ENCODE results near the gene TMEM209.
"Not testable (repeated sequence)": the region's sequence is repeated elsewhere in the genome, so short reads cannot be mapped to it uniquely, and the experiment has no call there.

The TMEM209 gene

DNA sequence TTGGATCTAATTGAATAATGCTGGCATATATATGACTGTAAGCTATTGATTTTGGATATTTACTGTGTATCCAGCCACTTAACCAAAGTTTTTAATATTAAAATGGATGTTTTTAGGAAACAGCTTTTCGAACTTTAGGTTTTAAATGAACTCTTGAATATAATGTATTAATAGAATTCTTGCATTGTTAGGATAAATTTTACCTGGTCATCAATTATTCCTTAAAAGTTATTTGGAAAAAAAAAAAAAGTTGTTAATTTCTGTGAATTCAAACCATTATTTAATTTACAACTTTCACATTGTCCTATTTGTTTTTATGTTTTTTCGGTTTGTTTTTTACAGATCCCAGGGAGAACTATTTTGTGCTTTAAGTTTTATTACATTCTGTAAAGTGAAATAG lies 9.8 kb downstream of the TMEM209 start:
- Histone ChIP-seq H3K27ac (no peak overlapping the region), H3K4me2 (ENCODE audit: low read length) (no peak overlapping the region), H3K4me1 (no peaks in the 10 kb centered on the region), H3K36me3 (ENCODE audit: control insufficient read depth, insufficient read depth, low read length) (no peaks in the 10 kb centered on the region), H3K9ac (no peak overlapping the region), H3K4me3 (ENCODE audit: low read depth, low read length) (no peak overlapping the region), H2AFZ (no peak overlapping the region), H3K9me3 (ENCODE audit: control insufficient read depth, low read length) (no peaks in the 10 kb centered on the region), H3K79me2 (no peaks in the 10 kb centered on the region), H3K27me3 (ENCODE audit: control insufficient read depth, insufficient read depth, low read length) (no peaks in the 10 kb centered on the region)
- TF ChIP-seq, protein P1, sequence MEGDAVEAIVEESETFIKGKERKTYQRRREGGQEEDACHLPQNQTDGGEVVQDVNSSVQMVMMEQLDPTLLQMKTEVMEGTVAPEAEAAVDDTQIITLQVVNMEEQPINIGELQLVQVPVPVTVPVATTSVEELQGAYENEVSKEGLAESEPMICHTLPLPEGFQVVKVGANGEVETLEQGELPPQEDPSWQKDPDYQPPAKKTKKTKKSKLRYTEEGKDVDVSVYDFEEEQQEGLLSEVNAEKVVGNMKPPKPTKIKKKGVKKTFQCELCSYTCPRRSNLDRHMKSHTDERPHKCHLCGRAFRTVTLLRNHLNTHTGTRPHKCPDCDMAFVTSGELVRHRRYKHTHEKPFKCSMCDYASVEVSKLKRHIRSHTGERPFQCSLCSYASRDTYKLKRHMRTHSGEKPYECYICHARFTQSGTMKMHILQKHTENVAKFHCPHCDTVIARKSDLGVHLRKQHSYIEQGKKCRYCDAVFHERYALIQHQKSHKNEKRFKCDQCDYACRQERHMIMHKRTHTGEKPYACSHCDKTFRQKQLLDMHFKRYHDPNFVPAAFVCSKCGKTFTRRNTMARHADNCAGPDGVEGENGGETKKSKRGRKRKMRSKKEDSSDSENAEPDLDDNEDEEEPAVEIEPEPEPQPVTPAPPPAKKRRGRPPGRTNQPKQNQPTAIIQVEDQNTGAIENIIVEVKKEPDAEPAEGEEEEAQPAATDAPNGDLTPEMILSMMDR (IDR thresholded peaks at IDR 0.05), result no peak

DNA sequence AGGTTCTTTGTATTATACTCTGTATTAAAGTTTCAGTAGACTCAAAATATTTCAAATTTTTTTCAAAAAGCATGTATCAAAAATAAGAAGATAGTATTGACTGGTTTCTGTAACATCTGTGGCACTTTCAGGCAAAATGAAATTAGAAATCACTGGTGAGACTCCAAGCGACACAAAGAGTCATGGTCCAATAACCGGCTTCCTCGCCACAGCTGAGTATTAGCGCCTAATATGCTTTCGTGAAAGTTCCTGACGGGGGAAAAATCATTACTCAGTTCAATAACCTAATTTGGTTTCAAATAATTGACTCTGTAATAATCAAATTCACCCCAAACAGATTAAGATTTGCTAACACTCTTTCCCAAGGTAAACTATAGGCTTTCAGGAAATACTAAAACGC lies 13.4 kb downstream of the TMEM209 start:
- Histone ChIP-seq H3K9me3 (ENCODE audit: control insufficient read depth, low read length) (no peaks in the 10 kb centered on the region), H2AFZ (no peak overlapping the region), H3K27me3 (ENCODE audit: control insufficient read depth, insufficient read depth, low read length) (no peaks in the 10 kb centered on the region), H3K9ac (no peak overlapping the region), H3K27ac (no peak overlapping the region), H3K4me3 (ENCODE audit: low read depth, low read length) (no peak overlapping the region), H3K79me2 (peaks cover 2% of the 10 kb centered on the region), H3K4me2 (ENCODE audit: low read length) (no peak overlapping the region), H3K4me1 (no peaks in the 10 kb centered on the region), H3K36me3 (ENCODE audit: control insufficient read depth, insufficient read depth, low read length) (no peaks in the 10 kb centered on the region)
- TF ChIP-seq, protein P1 (IDR thresholded peaks at IDR 0.05), result no peak

DNA sequence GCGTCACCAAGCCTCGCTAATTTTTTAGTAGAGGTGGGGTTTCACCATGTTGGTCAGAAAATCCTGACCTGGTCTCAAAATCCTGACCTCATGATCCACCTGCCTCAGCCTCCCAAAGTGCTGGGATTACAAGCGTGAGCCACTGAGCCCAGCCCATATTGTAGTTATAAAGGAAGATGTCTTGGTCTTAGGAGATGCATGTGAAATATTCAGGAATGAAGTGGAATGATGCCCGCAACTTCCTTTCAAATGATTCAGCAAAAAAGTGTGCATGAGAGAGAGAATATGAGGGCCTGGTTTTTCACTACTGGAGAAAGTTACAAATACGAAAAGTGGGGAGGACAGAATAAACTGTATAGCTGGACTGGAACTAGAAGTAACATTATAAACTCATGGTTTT lies 15.9 kb downstream of the TMEM209 start:
- Histone ChIP-seq H3K9ac (no peak overlapping the region), H2AFZ (no peak overlapping the region), H3K4me2 (ENCODE audit: low read length) (no peak overlapping the region), H3K27ac (no peak overlapping the region), H3K4me1 (no peaks in the 10 kb centered on the region), H3K79me2 (peaks cover 2% of the 10 kb centered on the region), H3K9me3 (ENCODE audit: control insufficient read depth, low read length) (no peaks in the 10 kb centered on the region), H3K4me3 (ENCODE audit: low read depth, low read length) (no peak overlapping the region), H3K36me3 (ENCODE audit: control insufficient read depth, insufficient read depth, low read length) (no peaks in the 10 kb centered on the region), H3K27me3 (ENCODE audit: control insufficient read depth, insufficient read depth, low read length) (no peaks in the 10 kb centered on the region)
- TF ChIP-seq, protein P1 (IDR thresholded peaks at IDR 0.05), result no peak

DNA sequence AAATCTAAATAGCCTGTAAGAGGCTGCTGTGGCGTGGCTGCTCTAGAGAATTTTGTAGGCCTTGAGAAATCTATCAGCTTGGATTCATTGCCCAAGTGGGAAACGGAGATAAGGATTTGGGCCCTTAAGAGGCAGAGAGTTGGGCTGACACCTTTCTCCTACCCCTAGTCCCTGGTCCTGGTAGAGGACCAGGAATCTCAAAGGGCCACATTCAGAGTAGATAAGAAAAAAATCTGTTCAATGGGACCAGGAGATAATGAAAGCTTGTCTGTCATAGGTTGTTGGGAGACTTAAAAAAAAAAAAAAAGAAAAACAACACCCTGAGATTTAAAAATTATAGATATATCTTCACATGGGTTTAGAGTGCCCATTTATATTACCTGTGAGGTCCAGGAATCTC lies 17.8 kb downstream of the TMEM209 start:
- Histone ChIP-seq H3K79me2 (peaks cover 2% of the 10 kb centered on the region), H3K36me3 (ENCODE audit: control insufficient read depth, insufficient read depth, low read length) (no peaks in the 10 kb centered on the region), H3K4me1 (no peaks in the 10 kb centered on the region), H3K4me3 (ENCODE audit: low read depth, low read length) (no peak overlapping the region), H2AFZ (no peak overlapping the region), H3K9ac (no peak overlapping the region), H3K27ac (no peak overlapping the region), H3K9me3 (ENCODE audit: control insufficient read depth, low read length) (no peaks in the 10 kb centered on the region), H3K4me2 (ENCODE audit: low read length) (no peak overlapping the region), H3K27me3 (ENCODE audit: control insufficient read depth, insufficient read depth, low read length) (no peaks in the 10 kb centered on the region)
- TF ChIP-seq, protein P1 (IDR thresholded peaks at IDR 0.05), result no peak

DNA sequence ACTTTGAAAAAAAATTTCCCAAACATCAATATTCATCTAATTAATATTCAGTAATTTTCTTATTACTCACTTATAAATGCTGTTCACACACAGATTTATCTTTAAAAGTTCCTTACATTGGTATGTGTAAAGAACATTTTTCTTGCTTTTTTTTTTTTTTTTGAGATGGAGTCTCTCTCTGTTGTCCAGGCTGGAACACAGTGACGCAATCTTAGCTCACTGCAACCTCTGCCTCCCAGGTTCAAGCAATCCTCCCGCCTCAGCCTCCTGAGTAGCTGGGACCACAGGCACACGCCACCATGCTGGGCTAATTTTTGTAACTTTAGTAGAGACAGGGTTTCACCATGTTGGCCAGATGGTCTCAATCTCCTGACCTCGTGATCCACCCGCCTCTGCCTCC lies 20.9 kb downstream of the TMEM209 start:
- H2AFZ ChIP-seq; H3K36me3 ChIP-seq (ENCODE audit: control insufficient read depth, insufficient read depth, low read length); H3K27me3 ChIP-seq (ENCODE audit: control insufficient read depth, insufficient read depth, low read length); H3K4me2 ChIP-seq (ENCODE audit: low read length); H3K9me3 ChIP-seq (ENCODE audit: control insufficient read depth, low read length); H3K9ac ChIP-seq; H3K27ac ChIP-seq; H3K4me1 ChIP-seq; H3K79me2 ChIP-seq; H3K4me3 ChIP-seq (ENCODE audit: low read depth, low read length): not testable (repeated sequence)
